GM19463 (cell line): ENCODE measurements around the gene ASB7.
"Not testable (repeated sequence)": the region's sequence is repeated elsewhere in the genome, so short reads cannot be mapped to it uniquely, and the experiment has no call there.

Source experiments
- ATAC-seq: cut with Tn5 transposase; IDR thresholded peaks from one replicate; pipeline ENCODE4 v1.9.1; 2021; ENCODE audit warnings: mild to moderate bottlenecking, moderate library complexity; ENCODE audit not compliant: unreplicated experiment

ASB7 gene

DNA sequence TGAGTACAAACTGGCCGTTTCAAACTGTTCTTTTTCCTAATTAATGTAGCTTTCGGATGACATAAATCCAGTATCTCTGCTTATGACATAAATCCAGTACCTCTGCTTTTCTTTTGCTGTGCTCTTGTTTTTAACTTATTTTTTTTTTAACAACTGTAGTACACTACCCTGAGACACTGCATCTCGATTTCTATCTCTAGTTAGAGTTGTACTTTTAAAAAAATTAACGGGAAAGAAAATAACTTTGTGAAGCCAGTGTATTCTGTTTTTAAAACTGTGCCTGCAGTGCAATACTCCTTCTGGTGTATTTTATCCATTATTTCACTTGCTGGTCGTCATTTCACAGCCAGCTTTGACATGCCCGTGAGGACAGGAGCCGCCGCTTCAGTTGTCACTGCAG lies 46.6 kb downstream of the ASB7 start:
- no peak for ATAC-seq

DNA sequence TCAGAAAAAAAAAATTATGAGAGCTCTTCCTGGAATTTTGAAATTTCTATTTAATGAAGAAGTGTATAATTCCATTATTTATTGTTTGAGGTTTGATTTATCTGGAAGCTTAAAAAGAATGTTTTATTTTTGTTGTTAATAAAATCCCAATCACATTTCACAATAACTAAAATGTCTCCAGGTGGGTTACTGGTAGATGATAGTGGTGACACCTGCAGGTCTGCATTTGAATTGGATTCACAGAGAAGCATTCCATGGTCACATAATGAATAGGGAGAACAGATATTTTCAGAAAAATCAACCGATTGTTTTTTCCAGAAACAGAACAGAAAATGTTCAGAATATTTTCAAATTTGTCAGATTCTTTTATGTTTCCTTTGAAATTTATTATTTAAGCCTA lies 48.3 kb downstream of the ASB7 start:
- ATAC-seq: no peak

- no peak for ATAC-seq
Measured at GRCh38 chr15:100651253-100651652, 48.9 kb downstream of the ASB7 start.

DNA sequence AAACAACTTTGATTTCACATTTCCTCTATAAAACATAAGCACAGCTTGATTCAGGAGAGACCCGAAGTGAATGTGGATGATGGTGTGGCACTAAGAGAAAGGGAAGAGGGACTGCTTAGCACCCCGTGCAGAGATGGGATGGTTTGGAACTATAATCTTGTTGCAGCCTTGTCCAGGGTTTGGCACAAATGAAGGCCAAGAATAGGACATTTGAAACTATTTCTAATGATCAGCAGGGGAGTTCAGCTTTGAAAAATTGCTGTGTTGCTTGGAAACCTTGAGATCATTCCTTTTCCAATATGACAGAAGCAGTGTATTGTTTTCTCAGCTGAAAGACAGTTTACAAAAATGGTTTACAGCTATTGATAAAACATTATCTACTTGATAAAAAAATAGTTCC lies 49.7 kb downstream of the ASB7 start:
- no peak for ATAC-seq

DNA sequence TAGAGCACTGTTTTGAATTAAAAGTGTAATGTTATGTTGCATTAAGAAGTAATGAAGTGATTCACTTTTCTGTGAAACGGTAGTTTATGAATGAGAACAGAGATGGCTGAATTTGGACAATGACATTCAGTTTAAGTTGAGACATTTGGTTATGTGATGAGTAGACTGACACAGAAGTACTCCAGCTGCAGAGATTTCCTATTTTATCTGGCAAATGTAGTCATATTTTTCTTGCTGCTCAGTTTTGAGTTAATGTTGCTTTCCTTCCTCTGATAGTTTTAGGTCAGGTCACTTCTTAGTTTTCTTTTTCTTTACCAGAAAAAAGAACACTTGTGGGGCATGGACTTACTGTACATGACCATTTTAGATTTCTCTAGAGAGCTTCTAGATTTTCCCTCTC lies 51.2 kb downstream of the ASB7 start:
- ATAC-seq: no peak

DNA sequence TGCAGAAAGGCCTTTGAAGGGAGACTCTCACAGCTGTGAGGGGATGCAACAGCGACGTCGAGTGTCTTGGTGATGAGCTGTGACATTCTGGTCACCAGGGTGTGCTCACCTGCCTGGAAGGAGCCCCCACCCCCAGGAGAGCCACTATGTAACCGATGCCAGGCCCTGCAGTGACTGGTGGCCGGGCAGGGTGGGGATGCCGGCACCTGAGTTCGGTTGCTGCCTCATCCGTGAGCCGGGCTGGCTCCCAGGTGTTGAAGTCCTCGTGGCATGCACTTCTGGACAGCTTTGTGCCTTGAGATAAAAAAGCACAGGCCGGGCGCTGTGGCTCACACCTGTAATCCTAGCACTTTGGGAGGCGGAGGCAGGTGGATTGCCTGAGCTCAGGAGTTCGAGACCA lies 56.5 kb downstream of the ASB7 start:
- ATAC-seq: no peak

- ATAC-seq: no peak
Measured at GRCh38 chr15:100661156-100661555, 58.8 kb downstream of the ASB7 start.

- ATAC-seq: no peak
Measured at GRCh38 chr15:100663086-100663914, 60.9 kb downstream of the ASB7 start.

DNA sequence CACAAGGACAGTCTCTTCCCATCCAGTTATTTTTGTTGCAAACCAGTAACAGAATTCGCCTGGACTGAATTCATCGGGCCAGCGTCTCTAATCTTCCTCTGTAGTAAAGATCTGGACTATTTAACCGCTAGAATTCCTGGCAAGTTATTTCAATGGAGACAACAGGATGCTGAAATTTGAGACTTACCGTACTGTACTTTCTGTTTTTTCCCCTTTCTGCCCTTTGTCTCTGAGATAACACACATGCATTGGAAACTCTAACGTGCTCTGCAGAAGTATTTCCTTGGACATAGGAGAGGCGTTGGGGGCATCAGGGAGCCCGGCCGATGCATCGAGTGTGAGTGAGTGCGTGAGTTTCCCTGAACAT lies 61.5 kb downstream of the ASB7 start:
- ATAC-seq: no peak

- ATAC-seq: no peak
Measured at GRCh38 chr15:100665570-100665969, 63.2 kb downstream of the ASB7 start.

GRCh38 chr15:100667405-100668347 lies 65.3 kb downstream of the ASB7 start:
- ATAC-seq: no peak

- no peak for ATAC-seq
Measured at GRCh38 chr15:100668348-100668745, 66.0 kb downstream of the ASB7 start.

DNA sequence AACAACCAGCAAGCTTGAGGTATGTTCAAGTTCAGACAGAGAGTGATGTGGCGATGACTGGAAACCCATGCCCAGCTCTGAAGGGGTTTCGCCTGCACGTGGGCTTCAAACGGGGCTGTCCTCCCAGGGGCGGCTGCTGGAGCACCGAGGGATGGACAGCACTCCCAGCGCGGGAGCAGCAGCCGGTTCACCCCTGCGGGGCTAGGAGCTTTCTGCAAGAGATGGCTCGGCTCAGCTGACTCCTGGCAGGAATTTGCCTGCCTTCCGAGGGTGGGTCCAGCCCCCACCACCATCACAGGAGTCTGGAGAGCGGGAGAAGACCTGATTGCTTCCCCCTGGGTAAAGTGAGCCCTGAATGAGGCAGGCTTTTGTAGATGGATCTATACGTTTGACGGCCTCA lies 66.9 kb downstream of the ASB7 start:
- no peak for ATAC-seq

- no peak for ATAC-seq
Measured at GRCh38 chr15:100670505-100671021, 68.2 kb downstream of the ASB7 start.

DNA sequence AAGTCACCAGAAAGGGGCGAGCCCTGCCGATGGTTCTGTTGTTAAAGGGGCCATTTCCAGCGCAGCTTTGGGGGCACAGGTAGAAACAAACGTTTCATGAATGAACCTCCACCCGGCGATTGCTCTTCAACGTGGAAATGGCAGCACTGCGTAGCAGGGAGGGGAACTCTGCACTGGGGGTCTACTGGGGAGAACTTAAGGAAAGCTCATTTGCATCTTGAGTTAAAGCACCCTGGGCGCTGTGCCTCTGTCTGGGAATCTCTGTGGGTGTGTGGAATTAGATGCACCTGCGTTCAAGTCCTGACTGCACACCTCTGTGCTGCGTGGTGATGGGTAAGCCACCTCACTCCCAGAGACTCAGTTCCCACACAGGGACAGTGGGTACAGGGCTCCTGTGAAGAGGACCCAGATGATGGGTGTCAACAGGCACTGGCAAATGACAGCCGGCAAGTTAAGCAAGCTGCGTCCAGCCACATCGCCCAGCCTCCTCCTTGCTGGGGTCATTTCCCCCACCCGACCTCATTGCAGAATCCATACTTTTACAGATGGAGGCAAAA lies 68.8 kb downstream of the ASB7 start:
- no peak for ATAC-seq

- no peak for ATAC-seq
Measured at GRCh38 chr15:100671858-100672543, 69.6 kb downstream of the ASB7 start.

DNA sequence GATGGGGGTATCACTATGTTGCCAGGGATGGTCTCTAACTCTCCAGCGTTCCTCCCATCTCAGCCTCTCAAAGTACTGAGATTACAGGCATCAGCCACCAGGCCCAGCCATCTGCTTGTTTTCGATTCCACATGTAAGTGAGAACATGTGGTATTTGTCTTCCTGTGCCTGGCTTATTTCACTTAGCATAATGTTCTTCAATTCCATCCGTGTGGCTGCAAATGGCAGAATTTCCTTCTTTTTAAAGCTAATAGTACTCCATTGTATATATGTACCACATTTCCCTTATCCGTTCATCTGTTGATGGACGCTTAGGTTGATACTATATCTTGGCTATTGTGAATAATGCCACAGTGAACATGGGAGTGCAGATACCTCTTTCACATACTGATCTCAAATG lies 70.6 kb downstream of the ASB7 start:
- no peak for ATAC-seq

- not testable (repeated sequence) for ATAC-seq
Measured at GRCh38 chr15:100679151-100679550, 76.8 kb downstream of the ASB7 start.

DNA sequence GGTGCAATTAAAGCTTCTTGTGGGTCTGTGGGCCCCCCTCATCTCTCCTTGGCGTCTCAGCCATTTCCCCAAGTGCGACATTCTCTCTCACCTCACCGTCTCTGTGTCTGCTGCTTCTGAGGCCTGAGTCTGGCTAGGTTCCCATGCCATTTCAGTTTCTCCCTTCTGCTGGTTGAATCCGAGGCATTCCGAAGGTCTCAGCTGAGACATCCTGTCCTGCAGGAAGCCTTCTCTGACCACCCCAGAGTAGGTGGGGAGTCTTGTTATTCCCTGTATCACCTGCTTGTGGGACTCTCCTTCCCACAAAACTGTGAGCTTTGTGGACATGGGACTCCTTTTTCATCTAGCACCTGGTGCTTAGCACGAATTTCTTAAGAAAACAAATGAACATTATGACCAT lies 78.3 kb downstream of the ASB7 start:
- no peak for ATAC-seq

DNA sequence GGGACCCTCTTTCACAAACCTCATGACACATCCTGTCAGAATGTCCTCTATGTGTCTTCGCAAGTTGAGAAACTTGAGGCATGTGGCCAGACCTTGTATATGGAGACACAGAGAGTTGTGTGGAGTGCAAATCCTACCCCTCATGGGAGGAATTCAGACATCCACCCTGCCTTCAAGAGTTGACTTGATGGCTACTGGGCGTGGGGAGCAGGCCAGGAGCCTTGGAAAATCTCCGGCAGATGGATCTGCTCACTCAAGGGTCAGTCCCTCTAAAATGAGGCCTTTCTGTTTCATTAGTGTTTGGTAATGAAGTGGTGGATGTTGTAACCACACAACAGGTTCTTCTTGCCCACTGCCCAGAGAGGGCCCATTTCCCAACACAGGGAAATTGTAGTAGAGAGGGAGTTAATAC lies 79.0 kb downstream of the ASB7 start:
- ATAC-seq: no peak

DNA sequence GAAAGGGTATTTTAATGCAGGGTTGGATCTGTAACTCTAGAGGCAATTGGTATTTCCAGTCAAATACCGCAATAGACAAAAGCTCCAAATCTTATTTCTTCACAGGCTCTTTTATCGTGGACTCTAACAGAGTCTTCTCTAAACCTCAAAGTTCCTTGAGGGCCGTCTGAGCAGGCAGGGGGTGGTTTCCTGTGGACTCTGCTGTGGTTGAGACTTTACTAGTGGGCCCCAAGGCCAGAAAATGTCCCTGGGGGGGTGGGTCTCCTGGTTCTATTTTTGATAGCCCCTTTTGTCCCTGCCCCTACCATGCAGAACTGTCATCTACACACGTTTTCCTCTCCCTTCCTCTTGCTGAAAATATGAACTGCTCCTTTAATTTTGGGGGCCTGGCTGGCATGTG lies 80.1 kb downstream of the ASB7 start:
- ATAC-seq: no peak
